ENCODE data around the gene MBP.
"Not testable (repeated sequence)": the region's sequence is repeated elsewhere in the genome, so short reads cannot be mapped to it uniquely, and the experiment has no call there.

The MBP gene

GRCh38 chr18:76962851-76963250, 169.7 kb downstream of the MBP start:
- DNase-seq, result no peak

GRCh38 chr18:76960528-76961035, 172.0 kb downstream of the MBP start:
- no peak for DNase-seq

GRCh38 chr18:76959605-76960004, 173.0 kb downstream of the MBP start:
- DNase-seq, result no peak

GRCh38 chr18:76958692-76959341, 173.8 kb downstream of the MBP start:
- DNase-seq, result peak; percentile 83

GRCh38 chr18:76957384-76958355, 174.9 kb downstream of the MBP start:
- no peak for DNase-seq

GRCh38 chr18:76956648-76957047, 175.9 kb downstream of the MBP start:
- DNase-seq, result no peak

- DNase-seq, result no peak
Measured at GRCh38 chr18:76955524-76956170, 176.9 kb downstream of the MBP start.

- no peak for DNase-seq
Measured at GRCh38 chr18:76953583-76954233, 178.9 kb downstream of the MBP start.

GRCh38 chr18:76953156-76953555, 179.4 kb downstream of the MBP start:
- DNase-seq, result no peak

GRCh38 chr18:76952747-76953146, 179.8 kb downstream of the MBP start:
- no peak for DNase-seq

- no peak for DNase-seq
Measured at GRCh38 chr18:76951456-76952247, 180.9 kb downstream of the MBP start.

- DNase-seq, result no peak
Measured at GRCh38 chr18:76948345-76948744, 184.2 kb downstream of the MBP start.

GRCh38 chr18:76944346-76944745, 188.2 kb downstream of the MBP start:
- DNase-seq, result not testable (repeated sequence)

GRCh38 chr18:76943542-76944339, 188.8 kb downstream of the MBP start:
- DNase-seq, result no peak

- DNase-seq, result no peak
Measured at GRCh38 chr18:76941284-76941683, 191.3 kb downstream of the MBP start.

GRCh38 chr18:76938619-76939018, 194.0 kb downstream of the MBP start:
- no peak for DNase-seq

- no peak for DNase-seq
Measured at GRCh38 chr18:76937597-76937996, 195.0 kb downstream of the MBP start.

GRCh38 chr18:76936877-76937276, 195.7 kb downstream of the MBP start:
- DNase-seq, result no peak

GRCh38 chr18:76935722-76936337, 196.8 kb downstream of the MBP start:
- no peak for DNase-seq

- no peak for DNase-seq
Measured at GRCh38 chr18:76932026-76932819, 200.4 kb downstream of the MBP start.

All from NCI-H345 (cell line).